DMS79 (cell line): Measurements from ENCODE around the gene IRF8.
"Not testable (repeated sequence)": the region's sequence is repeated elsewhere in the genome, so short reads cannot be mapped to it uniquely, and the experiment has no call there.

Experiments used
- DNase-seq: peaks from one replicate; lab custom pipeline; 2025; lab: John Stamatoyannopoulos, UW

The IRF8 gene

GRCh38 chr16:85868495-85868894 lies 30.5 kb upstream of the IRF8 start:
- DNase-seq = no peak

GRCh38 chr16:85869206-85869605 lies 29.8 kb upstream of the IRF8 start:
- no peak for DNase-seq

DNA sequence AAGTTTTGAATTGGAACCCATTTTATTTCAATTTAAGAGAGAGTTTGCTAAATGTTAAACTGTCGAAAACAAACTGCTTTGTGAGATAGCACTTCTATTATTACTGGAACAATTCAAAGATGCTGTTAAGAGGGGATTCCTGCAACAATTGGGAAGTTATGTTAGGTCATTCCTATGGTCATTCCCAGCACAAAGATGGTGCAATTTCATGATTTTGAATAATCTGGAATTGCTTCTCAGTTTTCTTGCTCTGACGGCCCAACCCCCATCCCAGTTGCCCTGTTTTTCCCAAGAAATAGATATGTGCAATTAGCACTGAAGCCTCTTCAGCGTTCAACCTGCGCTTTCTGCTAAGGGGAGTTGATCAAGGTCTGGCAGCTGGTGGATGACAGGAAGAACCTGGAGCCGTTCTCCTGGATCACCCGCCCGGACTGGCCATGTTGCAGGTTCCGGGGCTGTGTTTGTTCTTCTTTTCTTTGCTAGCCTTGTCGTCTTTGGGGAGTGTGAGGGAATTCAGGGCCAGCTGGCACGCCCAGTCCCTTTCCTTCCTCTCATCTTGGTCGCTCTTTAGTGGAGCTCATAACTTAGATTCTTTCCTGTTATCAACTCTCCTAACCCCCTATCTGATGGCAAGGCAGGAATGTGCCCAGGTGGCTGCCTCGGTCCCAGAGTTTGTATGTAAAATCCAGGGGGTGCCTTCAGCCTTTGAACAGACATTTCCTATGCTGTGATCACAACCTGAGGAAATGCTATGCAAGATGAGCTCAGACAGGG lies 29.0 kb upstream of the IRF8 start:
- no peak for DNase-seq

GRCh38 chr16:85871756-85872155 lies 27.2 kb upstream of the IRF8 start:
- DNase-seq = no peak

GRCh38 chr16:85872734-85873133 lies 26.2 kb upstream of the IRF8 start:
- DNase-seq = no peak

DNA sequence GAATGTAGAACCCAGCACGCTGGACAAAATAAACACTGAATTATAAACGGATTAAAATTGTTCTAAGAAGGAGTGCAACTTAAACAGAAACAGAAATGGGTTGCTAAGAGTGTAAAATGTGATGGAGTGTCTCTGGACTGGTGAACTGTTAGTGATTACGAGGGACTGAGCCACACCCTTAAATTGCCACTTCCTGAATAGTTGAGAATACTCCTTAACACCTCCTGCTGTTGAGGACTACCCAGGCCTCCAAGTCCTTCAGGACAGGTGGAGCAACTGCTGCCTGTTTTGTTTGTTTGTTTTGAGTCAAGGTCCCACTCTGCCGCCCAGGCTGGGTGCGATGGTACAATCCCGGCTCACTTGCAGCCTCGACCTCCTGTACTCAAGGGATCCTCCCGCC lies 25.8 kb upstream of the IRF8 start:
- DNase-seq = no peak

GRCh38 chr16:85874031-85874430 lies 24.9 kb upstream of the IRF8 start:
- DNase-seq = not testable (repeated sequence)

- DNase-seq = no peak
Measured at GRCh38 chr16:85878407-85878806, 20.6 kb upstream of the IRF8 start.

DNA sequence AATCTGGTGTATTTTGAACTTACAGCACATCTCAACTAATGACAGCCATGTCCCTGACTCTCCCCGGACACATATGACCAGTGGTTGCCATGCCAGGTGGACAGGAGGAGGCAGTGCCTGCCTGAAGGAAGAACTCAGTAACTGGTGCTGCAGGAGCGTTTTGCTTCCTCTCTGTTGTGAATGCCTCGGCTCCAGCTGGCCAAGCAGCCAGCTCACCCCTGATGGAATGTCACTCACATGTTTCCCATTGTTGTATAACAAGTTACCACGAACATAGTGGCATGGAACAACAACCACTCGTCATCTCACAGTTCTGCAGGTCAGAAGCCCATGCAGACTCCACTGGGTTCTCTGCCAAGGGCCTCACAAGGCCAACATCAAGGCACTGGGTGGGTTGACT lies 20.1 kb upstream of the IRF8 start:
- DNase-seq = no peak

- no peak for DNase-seq
Measured at GRCh38 chr16:85879549-85879948, 19.4 kb upstream of the IRF8 start.

- no peak for DNase-seq
Measured at GRCh38 chr16:85879975-85880831, 18.8 kb upstream of the IRF8 start.

- no peak for DNase-seq
Measured at GRCh38 chr16:85880861-85881260, 18.1 kb upstream of the IRF8 start.

DNA sequence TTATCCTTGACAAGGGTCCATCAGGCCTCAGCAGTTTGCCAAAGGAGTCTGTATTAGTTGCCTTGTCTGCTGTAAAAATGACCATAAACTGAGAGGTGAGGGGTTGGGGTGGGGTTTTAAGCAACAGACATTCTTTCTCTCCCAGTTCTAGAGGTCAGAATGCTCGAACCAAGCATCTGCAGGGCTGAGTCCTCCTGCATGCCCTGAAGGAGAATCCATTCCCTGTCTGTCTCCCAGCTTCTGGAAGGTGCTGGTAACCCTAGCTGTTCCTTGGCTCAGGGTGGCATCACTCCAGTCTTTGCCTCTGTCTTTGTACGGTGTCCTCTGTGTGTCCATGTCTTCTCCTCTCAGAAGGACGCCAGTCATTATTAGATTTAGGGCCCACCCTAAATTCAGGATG lies 17.5 kb upstream of the IRF8 start:
- no peak for DNase-seq

DNA sequence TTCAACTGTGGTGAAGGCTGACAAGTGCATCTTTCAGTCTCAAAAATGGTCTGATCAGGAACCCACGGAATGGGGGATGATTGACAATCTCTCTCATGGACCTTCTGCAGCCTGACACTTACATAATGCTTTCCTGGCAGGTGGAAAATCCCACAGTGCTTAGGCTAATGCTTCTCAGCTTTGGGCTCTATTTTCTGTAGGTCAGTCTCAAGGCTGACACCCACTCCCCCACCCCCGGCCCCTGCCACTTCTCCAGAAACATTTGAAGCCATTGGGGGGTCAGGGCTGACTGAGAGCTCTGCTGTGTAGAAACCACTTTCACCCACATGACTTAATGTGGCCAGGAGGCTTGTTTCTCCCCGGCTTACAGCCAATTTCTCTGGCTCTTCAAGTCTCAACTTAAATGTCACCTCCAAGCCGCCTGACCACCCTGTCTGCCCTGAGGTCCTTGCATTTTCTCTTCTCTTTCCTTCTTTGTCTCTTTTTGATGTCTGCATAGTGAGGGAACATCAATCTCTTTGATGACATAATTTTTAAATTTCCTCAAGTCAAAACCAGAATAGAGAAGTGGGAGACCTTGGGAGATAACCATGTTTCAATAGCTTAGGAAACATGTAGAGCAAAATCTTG lies 16.7 kb upstream of the IRF8 start:
- DNase-seq = no peak

GRCh38 chr16:85883813-85884212 lies 15.1 kb upstream of the IRF8 start:
- DNase-seq = no peak

DNA sequence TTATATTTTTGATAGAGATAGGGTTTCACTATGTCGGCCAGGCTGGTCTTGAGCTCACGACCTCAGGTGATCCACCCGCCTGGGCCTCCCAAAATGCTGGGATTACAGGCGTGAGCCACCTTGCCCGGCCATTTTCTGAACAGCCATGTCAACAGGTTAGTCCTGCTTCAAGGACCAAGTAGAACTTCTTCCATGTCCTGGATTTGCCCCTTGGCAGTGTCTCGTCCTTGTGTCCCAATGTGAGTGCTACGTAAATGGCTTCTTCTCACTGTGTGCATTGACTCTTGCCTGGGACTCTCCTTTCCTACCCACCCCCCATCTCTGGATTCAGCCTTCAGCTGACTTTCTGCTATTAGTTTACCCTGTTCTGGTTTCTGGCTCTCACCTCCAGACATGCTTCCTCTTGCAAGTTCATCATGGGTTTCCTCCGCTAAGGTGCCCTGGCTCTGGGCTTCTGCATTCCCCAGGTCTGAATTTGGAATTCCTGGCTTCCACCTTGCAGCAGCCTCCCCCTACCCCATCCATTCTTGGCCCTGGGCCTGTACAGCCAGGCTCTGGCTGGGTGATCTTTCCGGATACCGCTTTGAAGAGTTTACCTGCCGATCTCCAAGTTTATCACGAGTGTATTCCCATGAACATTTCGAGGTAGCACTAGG lies 14.0 kb upstream of the IRF8 start:
- DNase-seq = no peak

GRCh38 chr16:85885537-85885936 lies 13.4 kb upstream of the IRF8 start:
- DNase-seq = no peak

- DNase-seq = no peak
Measured at GRCh38 chr16:85888405-85889331, 10.3 kb upstream of the IRF8 start.

DNA sequence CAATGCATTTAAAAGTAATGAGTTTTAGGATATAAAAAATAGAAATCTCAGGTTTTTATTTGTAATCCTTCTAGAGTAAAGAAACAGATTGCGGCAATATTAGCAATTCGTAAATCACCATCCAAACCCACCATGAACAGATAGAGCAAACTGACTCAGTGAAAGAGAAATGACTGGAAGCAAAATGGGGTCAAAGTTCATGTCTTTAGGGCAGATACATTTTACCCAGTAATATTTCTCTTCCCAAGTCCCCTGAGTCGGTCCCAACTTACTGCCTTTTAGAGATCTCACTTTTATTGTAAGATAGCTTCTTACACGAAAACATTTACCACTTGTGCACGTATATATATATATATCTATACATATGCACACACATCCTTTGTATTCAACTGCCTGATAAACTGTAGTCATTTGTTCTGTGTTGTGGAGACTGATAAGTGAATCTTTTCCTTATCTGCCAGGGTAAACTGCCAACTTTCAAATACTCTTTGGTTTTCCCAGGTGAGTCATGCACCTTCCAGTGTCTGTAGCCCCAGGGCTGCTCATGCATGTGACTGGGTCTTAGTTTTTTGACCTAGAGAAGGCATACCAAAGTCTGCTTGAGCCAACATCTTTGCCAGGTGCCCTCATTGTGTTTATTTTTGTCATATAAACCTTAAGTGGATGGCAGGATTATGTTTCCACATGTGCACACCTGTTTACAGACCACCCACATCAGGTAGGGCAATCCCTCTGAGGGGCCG lies 7.8 kb upstream of the IRF8 start:
- peak; percentile 73 for DNase-seq

DNA sequence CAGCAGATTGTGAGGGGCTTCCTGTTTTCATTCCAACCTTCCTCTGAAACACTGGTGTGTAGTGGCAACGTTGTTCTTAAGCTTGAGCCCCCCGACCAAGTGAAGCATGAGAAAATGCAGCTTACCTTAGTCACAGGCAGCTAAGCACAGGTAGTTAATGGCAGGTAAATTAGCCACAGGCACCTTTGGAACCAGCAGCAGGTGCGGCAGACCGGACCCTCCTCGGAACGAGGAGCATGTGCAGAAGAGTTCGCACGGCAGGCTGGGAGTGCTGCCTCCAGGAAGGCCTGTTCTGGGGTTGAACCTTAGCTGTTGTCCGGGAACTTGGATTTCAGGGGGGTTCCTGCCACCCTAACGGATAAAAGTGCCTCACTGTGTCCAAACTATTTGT lies 7.2 kb upstream of the IRF8 start:
- peak; percentile 54 for DNase-seq

DNA sequence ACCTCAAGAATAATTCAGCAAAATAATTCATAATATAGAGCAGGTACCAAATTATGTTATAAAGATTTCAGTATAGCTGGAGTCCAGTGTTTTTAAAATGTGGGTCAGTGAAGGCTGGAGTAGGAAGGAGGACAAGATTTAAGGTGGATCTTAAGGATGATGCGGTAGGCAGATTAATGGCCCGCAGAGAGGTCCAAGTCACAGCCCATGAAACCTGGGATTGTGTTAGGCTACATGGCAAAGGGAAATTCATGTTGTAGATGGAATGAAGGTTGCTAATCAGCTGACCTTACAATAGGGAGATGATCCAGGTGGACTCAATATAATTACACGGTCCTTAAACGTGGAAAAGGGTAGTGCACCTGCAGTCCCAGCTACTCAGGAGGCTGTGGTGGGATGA lies 6.2 kb upstream of the IRF8 start:
- DNase-seq = no peak
